Esophagus squamous epithelium (tissue), 5 donors: Measurements from ENCODE around the gene DNAH3. TPM values are rescaled to one million over a fixed set of nuclear protein-coding genes. Genes with fewer than 3 reads are reported as not detected.
"Not testable (repeated sequence)": the region's sequence is repeated elsewhere in the genome, so short reads cannot be mapped to it uniquely, and the experiment has no call there.

Experiments used
- DNase-seq: peaks from one replicate; lab custom pipeline; 2025; lab: John Stamatoyannopoulos, UW
- H3K27ac ChIP-seq, 4 donors: fragments of 200-600 bp; sonication (generic); one replicate each; pipeline ENCODE4 v1.5.1; 2016 to 2019; ENCODE audit warnings: mild to moderate bottlenecking in 1 of 4
- H3K27me3 ChIP-seq, 4 donors: fragments of 200-600 bp; sonication (generic); 1 replicate in 3 of 4; 2 replicates in 1 of 4; pipeline versions ENCODE4 v1.5.1 to v1.6.0; 2017 to 2021; ENCODE audit warnings: antibody characterized with exemption in 1 of 4
- H3K36me3 ChIP-seq, 3 donors: fragments of 200-600 bp; sonication (generic); one replicate each; pipeline ENCODE4 v1.5.1; 2016 to 2019
- H3K4me1 ChIP-seq, 3 donors: fragments of 200-600 bp; sonication (generic); one replicate each; pipeline ENCODE4 v1.5.1; 2017 to 2019
- H3K4me3 ChIP-seq, 4 donors: fragments of 200-600 bp; sonication (generic); 1 replicate in 3 of 4; 2 replicates in 1 of 4; pipeline ENCODE4 v1.5.1; 2016 to 2019; ENCODE audit warnings: mild to moderate bottlenecking in 2 of 4, moderate library complexity in 1 of 4
- H3K9me3 ChIP-seq, 3 donors: fragments of 200-600 bp; sonication (generic); one replicate each; pipeline ENCODE4 v1.5.1; 2016 to 2019
- POLR2A ChIP-seq, 4 donors: fragments of 450-650 bp; IDR thresholded peaks; one replicate each; pipeline ENCODE4 v1.6.1; 2017; ENCODE audit warnings: antibody characterized with exemption in 4 of 4, mild to moderate bottlenecking in 4 of 4, moderate library complexity in 3 of 4
- WGBS, 2 donors: methylation state at CpG; one replicate each; pipeline ENCODE4 v1.1.5; 2018; 5-methylcytosine and 5-hydroxymethylcytosine counted together
- intact Hi-C: fragments of 100-400 bp; cut with DNase I; formaldehyde crosslinking; loops from one replicate; pipeline ENCODE4 v1.15.0; 2022
- total RNA-seq, 4 donors: library from RNA; depleted of rRNA; stranded (reverse); fragments of >200 nt; gene quantifications; one replicate each; pipeline ENCODE4 v1.1.0, GENCODE V29; 2016
- TF ChIP-seq, protein P1 (sequence below), 6 experiments: fragments of 450-650 bp in 4 of 6; fragments of 200-600 bp in 2 of 6; sonication (generic) in 2 of 6; IDR thresholded peaks; one replicate each; pipeline ENCODE4 v1.5.1; 2016 to 2019; ENCODE audit warnings: antibody characterized with exemption in 6 of 6, mild to moderate bottlenecking in 4 of 6, moderate library complexity in 4 of 6
- donor health status: DM: yes; HTN: yes; CAD: no.

Gene DNAH3
- total RNA-seq, 4 donors from 2014 or later, result 0.57 TPM; not detected in 2

DNA sequence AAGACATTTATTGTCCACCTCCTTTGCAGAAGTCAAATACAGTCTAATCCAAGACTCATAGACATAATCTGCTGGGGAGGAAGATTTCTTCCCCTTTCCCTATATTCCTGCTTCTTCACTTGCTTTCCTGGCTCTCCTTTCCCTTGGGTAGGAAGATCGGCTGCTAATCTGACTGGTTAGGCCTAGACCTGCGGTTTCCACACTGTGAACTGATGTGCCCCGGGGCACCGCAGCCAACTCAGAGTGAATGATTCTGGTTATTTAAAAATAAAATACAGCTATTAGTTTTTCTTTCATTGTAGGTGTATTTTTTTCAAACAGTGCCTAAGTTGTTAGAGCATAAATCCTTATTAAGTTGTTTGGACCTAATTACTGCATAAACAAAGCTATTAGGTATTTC is 78.9 kb downstream of the DNAH3 start:
- no peaks in the 10 kb centered on the region for H3K27me3 ChIP-seq
- WGBS, 2 donors, result 52 to 66% methylated on average over 4 of the region's 4 CpGs
- H3K4me1 ChIP-seq, result no peaks in the 10 kb centered on the region
- H3K4me3 ChIP-seq, result no peak overlapping the region
- TF ChIP-seq, protein P1, sequence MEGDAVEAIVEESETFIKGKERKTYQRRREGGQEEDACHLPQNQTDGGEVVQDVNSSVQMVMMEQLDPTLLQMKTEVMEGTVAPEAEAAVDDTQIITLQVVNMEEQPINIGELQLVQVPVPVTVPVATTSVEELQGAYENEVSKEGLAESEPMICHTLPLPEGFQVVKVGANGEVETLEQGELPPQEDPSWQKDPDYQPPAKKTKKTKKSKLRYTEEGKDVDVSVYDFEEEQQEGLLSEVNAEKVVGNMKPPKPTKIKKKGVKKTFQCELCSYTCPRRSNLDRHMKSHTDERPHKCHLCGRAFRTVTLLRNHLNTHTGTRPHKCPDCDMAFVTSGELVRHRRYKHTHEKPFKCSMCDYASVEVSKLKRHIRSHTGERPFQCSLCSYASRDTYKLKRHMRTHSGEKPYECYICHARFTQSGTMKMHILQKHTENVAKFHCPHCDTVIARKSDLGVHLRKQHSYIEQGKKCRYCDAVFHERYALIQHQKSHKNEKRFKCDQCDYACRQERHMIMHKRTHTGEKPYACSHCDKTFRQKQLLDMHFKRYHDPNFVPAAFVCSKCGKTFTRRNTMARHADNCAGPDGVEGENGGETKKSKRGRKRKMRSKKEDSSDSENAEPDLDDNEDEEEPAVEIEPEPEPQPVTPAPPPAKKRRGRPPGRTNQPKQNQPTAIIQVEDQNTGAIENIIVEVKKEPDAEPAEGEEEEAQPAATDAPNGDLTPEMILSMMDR (IDR thresholded peaks at IDR 0.05), result no peak
- TF ChIP-seq POLR2A (IDR thresholded peaks at IDR 0.05), result no peak
- H3K9me3 ChIP-seq, result no peaks in the 10 kb centered on the region
- intact Hi-C loops, result no loop called here
- no peak for DNase-seq
- no peak overlapping the region for H3K27ac ChIP-seq
- no peaks in the 10 kb centered on the region for H3K36me3 ChIP-seq

DNA sequence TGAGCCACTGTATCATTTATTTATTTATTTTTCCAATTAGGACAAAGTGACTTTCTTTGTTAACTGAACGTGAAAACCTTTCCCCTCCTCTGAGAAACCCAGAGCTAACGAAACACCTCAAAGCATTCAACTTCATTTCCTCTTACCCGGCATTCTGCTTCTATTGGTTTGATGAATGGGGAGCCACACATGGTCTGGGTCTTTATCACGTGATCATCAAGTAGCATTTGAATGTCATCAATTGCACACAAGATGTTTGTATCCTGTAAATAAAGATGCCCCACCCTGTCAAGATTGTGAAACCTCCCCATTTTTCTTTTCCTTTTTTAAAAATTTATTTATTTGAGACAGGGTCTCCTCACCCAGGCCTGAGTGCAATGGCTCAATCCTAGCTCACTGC is 80.1 kb downstream of the DNAH3 start:
- 62 to 79% methylated on average over 4 of the region's 4 CpGs for WGBS, 2 donors
- Histone ChIP-seq H3K4me3 (no peak overlapping the region), H3K4me1 (no peaks in the 10 kb centered on the region), H3K36me3 (no peaks in the 10 kb centered on the region), H3K27me3 (no peaks in the 10 kb centered on the region), H3K9me3 (no peaks in the 10 kb centered on the region), H3K27ac (no peak overlapping the region)
- intact Hi-C loops, result no loop called here
- no peak for DNase-seq
- TF ChIP-seq, protein P1 (IDR thresholded peaks at IDR 0.05), result no peak
- TF ChIP-seq POLR2A (IDR thresholded peaks at IDR 0.05), result no peak

DNA sequence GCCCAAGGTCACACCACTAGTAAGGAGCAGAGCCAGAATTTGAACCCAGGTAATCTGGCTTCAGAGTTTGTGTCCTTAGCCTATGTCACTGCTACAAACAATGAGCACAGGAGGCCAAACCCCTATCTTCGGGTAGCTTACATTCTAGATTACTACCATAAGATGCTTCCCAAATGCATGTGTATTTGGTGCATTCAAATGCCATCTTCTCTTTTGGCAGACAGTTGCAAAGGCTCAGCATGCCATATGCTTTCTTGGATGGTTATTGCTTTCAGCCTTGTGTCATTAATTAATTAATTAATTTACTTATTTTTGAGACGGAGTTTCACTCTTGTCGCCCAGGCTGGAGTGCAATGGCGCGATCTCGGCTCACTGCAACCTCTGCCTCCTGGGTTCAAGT is 80.7 kb downstream of the DNAH3 start:
- Histone ChIP-seq H3K36me3 (no peaks in the 10 kb centered on the region), H3K9me3 (no peaks in the 10 kb centered on the region), H3K4me3 (no peak overlapping the region), H3K27ac (no peak overlapping the region), H3K4me1 (no peaks in the 10 kb centered on the region), H3K27me3 (no peaks in the 10 kb centered on the region)
- 93 to 95% methylated on average over 6 of the region's 6 CpGs for WGBS, 2 donors
- intact Hi-C loops, result no loop called here
- TF ChIP-seq, protein P1 (IDR thresholded peaks at IDR 0.05), result no peak
- no peak for TF ChIP-seq POLR2A (IDR thresholded peaks at IDR 0.05)
- DNase-seq, result no peak

DNA sequence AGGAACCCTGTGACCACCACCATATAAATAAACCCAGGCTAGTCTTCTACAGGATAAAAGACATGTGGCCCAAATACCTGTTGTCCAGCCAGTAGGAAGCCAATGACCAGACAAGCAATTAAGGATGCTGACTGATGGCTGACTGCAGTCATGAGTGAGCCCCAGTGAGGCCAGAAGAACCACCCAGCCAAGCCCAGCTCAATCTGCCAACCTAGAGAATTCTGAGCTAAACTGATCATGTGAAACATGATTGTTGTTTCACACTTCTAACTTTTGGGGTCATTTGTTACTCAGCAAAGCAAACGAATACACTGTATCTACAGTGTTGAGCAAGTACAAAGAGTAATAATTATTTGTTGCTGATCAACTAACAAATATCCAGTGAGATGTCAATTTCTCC is 86.4 kb downstream of the DNAH3 start:
- WGBS, 2 donors, result 84 to 87% methylated on average over 1 of the region's 1 CpG
- no peak for TF ChIP-seq POLR2A (IDR thresholded peaks at IDR 0.05)
- TF ChIP-seq, protein P1 (IDR thresholded peaks at IDR 0.05), result no peak

DNA sequence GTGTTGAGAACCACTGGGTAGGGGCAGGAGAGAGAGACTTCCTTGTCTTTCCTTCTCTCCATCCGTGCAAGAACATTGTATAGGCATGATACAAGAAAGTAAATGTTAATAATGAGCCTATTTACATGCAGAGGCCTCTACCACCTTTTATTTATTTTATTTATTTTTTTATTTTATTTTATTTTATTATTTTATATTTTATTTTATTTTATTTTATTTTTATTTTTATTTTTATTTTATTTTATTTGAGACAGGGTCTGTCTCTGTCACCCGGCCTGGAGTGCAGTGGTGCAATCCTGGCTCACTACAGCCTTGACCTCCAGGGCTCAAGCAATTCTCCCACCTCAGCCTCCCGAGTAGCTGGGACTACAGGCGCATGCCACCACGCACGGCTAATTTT is 87.3 kb downstream of the DNAH3 start:
- DNase-seq, H3K9me3 ChIP-seq, H3K27ac ChIP-seq, intact Hi-C loops, H3K4me3 ChIP-seq, H3K4me1 ChIP-seq, H3K27me3 ChIP-seq, H3K36me3 ChIP-seq: not testable (repeated sequence)
- WGBS, 2 donors, result 85% methylated on average over 5 to 6 of the region's 6 CpGs

More for the DNA sequence above, 86.4 kb downstream of the DNAH3 start:
- intact Hi-C loops, result no loop called here
- no peak overlapping the region for H3K27ac ChIP-seq
- H3K4me1 ChIP-seq, result no peaks in the 10 kb centered on the region
- no peaks in the 10 kb centered on the region for H3K36me3 ChIP-seq
- H3K9me3 ChIP-seq, result no peaks in the 10 kb centered on the region
- no peaks in the 10 kb centered on the region for H3K27me3 ChIP-seq
- H3K4me3 ChIP-seq, result no peak overlapping the region
- no peak for DNase-seq

DNA sequence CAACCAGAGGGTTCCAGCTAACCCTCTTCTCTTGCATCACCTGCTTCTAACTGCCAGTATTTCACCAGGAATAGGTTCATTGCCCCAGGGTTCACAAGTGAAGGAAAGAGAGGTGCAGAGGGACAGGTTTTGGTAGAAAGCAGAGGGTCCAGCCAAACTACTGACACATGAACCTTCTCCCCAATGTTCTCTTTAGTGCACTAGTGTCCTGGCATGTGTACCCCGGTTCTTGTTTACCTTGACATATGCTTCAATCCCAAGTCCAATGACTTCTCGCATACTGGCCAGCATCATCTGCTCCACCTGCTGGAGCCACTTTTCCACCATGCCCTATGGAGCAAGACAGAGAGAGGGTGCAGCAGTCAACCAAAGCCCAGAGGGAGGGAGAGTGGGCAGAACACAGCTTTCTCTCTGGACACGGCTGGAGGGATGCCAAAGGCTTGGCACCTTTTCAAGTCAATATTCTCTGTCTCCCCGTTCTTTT is 90.6 kb downstream of the DNAH3 start:
- no peak for DNase-seq
- Histone ChIP-seq H3K36me3 (no peaks in the 10 kb centered on the region), H3K27ac (no peak overlapping the region), H3K9me3 (no peaks in the 10 kb centered on the region), H3K4me3 (no peak overlapping the region), H3K4me1 (no peaks in the 10 kb centered on the region), H3K27me3 (peaks cover 0 to 10% (median 0%) of the 10 kb centered on the region in 4 donors)
- TF ChIP-seq, protein P1 (IDR thresholded peaks at IDR 0.05), result no peak
- no peak for TF ChIP-seq POLR2A (IDR thresholded peaks at IDR 0.05)
- 57 to 68% methylated on average over 4 of the region's 4 CpGs for WGBS, 2 donors
- intact Hi-C loops, result no loop called here
